ENCODE results near the gene TRDMT1. TPM values are rescaled to one million over a fixed set of nuclear protein-coding genes. Genes with fewer than 3 reads are reported as not detected.
A peak's percentile ranks its signal among the peaks of the same experiment; 100 is the strongest.
"Not testable (repeated sequence)": the region's sequence is repeated elsewhere in the genome, so short reads cannot be mapped to it uniquely, and the experiment has no call there.

TRDMT1 gene
- total and polyA plus RNA-seq, 2 experiments from 2014 or later = 3.9 to 10.1 TPM

DNA sequence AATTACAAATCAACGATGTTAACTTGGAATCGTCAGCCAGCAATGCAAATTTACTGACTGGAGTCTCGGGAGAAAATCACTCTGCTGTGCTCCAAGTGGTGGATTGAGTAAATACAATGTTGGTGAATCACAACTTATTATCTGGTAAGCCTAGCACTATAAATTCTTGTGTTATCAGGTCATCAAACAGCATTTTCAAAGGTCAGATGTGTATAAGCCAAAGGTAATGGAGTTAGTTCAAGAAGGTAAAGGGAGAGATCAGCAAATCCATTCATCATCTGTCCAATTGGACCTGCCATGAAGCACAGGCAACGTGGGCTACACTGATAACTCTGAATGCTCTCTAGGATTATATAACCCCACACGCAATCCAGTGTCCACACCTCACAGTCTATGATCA lies 85.8 kb downstream of the TRDMT1 start:
- Histone ChIP-seq H3K4me3 (no peak overlapping the region), H3K27me3 (no peaks in the 10 kb centered on the region), H3K36me3 (no peaks in the 10 kb centered on the region), H3K9me3 (ENCODE audit: low read depth) (no peaks in the 10 kb centered on the region), H3K27ac (no peak overlapping the region), H3K4me1 (ENCODE audit: low read depth) (peaks cover 8% of the 10 kb centered on the region)
- peak in 1 of 2 donors; percentile 27 for DNase-seq (ENCODE audit: low read depth in 1 of 2, low spot score in 1 of 2)
- TF ChIP-seq, protein P1, sequence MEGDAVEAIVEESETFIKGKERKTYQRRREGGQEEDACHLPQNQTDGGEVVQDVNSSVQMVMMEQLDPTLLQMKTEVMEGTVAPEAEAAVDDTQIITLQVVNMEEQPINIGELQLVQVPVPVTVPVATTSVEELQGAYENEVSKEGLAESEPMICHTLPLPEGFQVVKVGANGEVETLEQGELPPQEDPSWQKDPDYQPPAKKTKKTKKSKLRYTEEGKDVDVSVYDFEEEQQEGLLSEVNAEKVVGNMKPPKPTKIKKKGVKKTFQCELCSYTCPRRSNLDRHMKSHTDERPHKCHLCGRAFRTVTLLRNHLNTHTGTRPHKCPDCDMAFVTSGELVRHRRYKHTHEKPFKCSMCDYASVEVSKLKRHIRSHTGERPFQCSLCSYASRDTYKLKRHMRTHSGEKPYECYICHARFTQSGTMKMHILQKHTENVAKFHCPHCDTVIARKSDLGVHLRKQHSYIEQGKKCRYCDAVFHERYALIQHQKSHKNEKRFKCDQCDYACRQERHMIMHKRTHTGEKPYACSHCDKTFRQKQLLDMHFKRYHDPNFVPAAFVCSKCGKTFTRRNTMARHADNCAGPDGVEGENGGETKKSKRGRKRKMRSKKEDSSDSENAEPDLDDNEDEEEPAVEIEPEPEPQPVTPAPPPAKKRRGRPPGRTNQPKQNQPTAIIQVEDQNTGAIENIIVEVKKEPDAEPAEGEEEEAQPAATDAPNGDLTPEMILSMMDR (IDR thresholded peaks at IDR 0.05; ENCODE audit: low read depth, low read length) = peak; percentile 19

DNA sequence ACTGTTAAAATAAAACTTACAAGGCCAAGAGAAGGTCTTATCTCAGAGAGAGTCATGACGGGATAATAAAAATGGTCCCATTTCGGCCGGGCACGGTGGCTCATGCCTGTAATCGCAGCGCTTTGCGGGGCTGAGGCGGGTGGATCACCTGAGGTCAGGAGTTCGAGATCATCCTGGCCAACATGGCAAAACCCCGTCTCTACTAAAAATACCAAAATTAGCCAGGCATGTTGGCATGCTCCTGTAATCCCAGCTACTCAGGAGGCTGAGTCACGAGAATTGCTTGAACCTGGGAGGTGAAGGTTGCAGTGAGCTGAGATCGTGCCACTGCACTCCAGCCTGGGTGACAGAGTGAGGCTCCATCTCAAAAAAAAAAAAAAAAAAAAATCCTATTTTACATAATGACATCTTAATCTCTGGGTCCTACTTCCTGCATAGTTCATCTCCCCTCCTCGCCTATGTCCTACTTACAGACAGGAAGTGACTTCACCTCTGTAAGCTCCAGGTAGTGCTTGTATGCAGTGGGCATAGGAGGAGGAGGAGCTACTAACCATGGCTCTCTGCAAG lies 86.5 kb downstream of the TRDMT1 start:
- not testable (repeated sequence) for H3K36me3 ChIP-seq; H3K4me1 ChIP-seq (ENCODE audit: low read depth); DNase-seq (ENCODE audit: low read depth in 1 of 2, low spot score in 1 of 2); H3K27me3 ChIP-seq; H3K27ac ChIP-seq; H3K9me3 ChIP-seq (ENCODE audit: low read depth); H3K4me3 ChIP-seq

DNA sequence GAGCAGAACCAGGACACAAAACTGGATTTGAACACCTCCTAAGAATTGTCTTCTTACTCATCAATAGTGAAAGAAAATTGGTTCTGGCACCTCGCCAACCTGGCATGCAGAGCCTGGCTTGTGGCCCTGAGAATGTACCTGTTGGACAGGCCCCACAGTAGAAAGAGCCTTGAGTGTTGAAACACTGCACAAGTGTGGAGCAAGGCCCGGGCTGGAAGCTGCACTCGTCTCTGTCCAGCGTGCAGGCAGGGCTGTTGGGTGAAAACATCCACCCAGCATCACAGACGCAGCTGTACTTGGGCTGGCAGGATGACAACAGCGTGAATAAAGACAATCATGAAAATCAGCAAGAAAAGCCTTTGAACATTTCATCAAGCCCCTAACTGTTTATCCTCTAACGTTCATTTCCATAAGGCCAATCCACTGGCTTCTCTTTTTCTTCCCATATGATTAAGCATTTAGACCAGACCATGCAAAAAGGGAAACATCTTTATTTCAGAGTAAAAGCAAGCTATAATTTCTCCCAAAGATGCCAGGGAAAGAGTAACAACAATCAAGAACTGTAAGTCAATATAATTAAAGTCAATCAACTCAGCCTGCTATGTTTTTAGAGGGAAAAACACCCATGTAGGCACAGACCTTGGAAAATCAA lies 87.5 kb downstream of the TRDMT1 start:
- peak; percentile 23 to 70 for DNase-seq (ENCODE audit: low read depth in 1 of 2, low spot score in 1 of 2)
- Histone ChIP-seq H3K36me3 (no peaks in the 10 kb centered on the region), H3K27ac (no peak overlapping the region), H3K4me3 (no peak overlapping the region), H3K9me3 (ENCODE audit: low read depth) (no peaks in the 10 kb centered on the region), H3K27me3 (no peaks in the 10 kb centered on the region), H3K4me1 (ENCODE audit: low read depth) (no peaks in the 10 kb centered on the region)
- TF ChIP-seq, protein P1 (IDR thresholded peaks at IDR 0.05; ENCODE audit: low read depth, low read length) = no peak

DNA sequence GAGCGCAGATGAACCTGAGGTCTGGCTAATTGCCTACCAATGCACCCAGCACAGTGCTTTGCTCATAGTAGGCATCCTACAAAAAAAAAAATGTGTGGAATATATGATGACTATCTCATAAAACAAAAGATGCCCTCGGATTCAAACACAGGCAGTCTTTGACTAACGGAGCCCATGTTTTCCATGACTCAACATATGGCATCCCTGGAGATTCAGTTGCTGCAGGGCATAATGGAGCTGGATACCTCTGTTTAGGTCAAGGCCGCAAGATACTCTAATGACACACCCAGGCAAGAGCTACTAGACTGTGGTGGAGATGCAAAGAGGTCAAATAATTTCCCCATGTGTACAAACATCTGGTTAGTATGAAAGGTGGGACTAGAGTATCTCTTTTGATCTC lies 88.1 kb downstream of the TRDMT1 start:
- H3K36me3 ChIP-seq = no peaks in the 10 kb centered on the region
- H3K9me3 ChIP-seq (ENCODE audit: low read depth) = no peaks in the 10 kb centered on the region
- H3K4me3 ChIP-seq = no peak overlapping the region
- DNase-seq (ENCODE audit: low read depth in 1 of 2, low spot score in 1 of 2) = no peak
- TF ChIP-seq, protein P1 (IDR thresholded peaks at IDR 0.05; ENCODE audit: low read depth, low read length) = no peak
- H3K27me3 ChIP-seq = no peaks in the 10 kb centered on the region
- no peaks in the 10 kb centered on the region for H3K4me1 ChIP-seq (ENCODE audit: low read depth)
- H3K27ac ChIP-seq = no peak overlapping the region

DNA sequence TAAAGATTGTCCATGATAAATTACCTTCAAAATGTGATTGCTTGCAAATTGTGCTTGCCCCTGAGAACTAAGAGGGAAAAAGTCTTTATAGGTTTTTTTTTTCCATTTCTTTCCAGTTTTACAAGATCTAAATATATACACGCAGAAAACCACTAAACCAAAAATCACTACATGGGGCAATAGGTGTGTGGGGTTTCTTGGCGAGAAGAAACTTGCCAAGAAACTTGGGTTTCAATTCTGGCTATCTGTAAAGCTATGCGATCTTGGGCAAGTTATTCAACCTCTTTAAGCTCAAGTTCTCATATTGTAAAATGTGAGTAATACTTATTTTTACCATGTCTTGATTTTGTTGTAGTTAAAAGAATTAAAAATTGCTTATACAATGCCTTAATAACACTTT lies 88.9 kb downstream of the TRDMT1 start:
- no peak for DNase-seq (ENCODE audit: low read depth in 1 of 2, low spot score in 1 of 2)
- Histone ChIP-seq H3K27me3 (no peaks in the 10 kb centered on the region), H3K4me3 (no peak overlapping the region), H3K9me3 (ENCODE audit: low read depth) (no peaks in the 10 kb centered on the region), H3K27ac (no peak overlapping the region), H3K36me3 (no peaks in the 10 kb centered on the region), H3K4me1 (ENCODE audit: low read depth) (no peaks in the 10 kb centered on the region)
- TF ChIP-seq, protein P1 (IDR thresholded peaks at IDR 0.05; ENCODE audit: low read depth, low read length) = no peak

DNA sequence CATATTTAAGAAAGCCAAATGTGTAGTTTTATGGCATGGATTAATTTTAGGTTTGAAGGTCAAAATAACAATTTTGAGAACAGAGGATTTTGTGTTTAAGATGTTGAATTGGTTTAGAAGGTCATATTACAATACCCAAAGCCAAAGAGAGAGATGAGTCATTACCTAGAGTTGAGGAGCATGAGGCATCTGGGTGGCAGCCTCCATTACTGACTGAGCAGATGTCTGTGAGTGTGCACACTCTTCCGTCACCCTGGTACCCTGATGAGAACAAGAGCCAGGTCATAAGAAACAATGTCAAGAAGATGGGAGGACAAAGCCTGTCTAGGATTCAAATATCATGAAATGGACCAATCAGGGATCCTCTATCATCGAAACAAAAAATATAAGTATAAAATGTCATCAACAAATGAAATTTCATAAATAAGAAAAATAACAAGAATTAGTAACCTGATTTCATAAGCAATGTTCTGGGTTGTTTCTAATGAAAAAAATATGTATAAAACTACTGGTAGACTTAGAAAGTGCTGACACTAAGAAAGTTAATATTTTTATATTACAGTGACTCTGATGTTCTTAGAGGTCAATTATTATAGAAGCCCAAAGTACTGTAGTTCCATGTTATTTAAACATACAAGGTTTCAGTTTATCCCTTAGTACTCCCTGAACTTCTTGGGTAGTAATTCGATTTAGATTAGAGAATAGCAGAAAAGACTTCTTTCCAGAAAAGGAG lies 91.8 kb downstream of the TRDMT1 start:
- H3K4me1 ChIP-seq (ENCODE audit: low read depth) = no peaks in the 10 kb centered on the region
- peak in 1 of 2 donors; percentile 36 for DNase-seq (ENCODE audit: low read depth in 1 of 2, low spot score in 1 of 2)
- H3K27ac ChIP-seq = no peak overlapping the region

More for the DNA sequence above, 91.8 kb downstream of the TRDMT1 start:
- Histone ChIP-seq H3K36me3 (no peaks in the 10 kb centered on the region), H3K9me3 (ENCODE audit: low read depth) (no peaks in the 10 kb centered on the region), H3K27me3 (no peaks in the 10 kb centered on the region), H3K4me3 (no peak overlapping the region)
- TF ChIP-seq, protein P1 (IDR thresholded peaks at IDR 0.05; ENCODE audit: low read depth, low read length) = no peak
